HL-60 (cell line): Measurements from ENCODE around the gene JADE2.

ENCODE experiments used
- CTCF ChIP-seq: IDR thresholded peaks from one replicate; pipeline ENCODE4 v1.5.1; 2011; ENCODE audit warnings: low read length, control low read depth, inconsistent platforms; ENCODE audit not compliant: insufficient read depth
- GABPA ChIP-seq: IDR thresholded peaks from 2 replicates; pipeline ENCODE4 v1.6.1; 2012; ENCODE audit warnings: low read depth
- REST ChIP-seq: IDR thresholded peaks from 2 replicates; pipeline ENCODE4 v1.6.1; 2012; ENCODE audit warnings: low read depth; ENCODE audit not compliant: insufficient replicate concordance
- SPI1 ChIP-seq: IDR thresholded peaks from 2 replicates; pipeline ENCODE4 v1.6.1; 2012; ENCODE audit warnings: low read depth, mild to moderate bottlenecking, borderline replicate concordance

- TF ChIP-seq GABPA, result no peak
- TF ChIP-seq CTCF, result no peak
- no peak for TF ChIP-seq REST
- TF ChIP-seq SPI1, result no peak
Observed at GRCh38 chr5:134503088-134503936, 22.2 kb upstream of the JADE2 start.
